Measurements from ENCODE around the gene SMAD4. TPM values are rescaled to one million over a fixed set of nuclear protein-coding genes. Genes with fewer than 3 reads are reported as not detected.

Gene SMAD4
- total and polyA plus RNA-seq, 2 experiments from 2014 or later: 64.4 to 116 TPM

DNA sequence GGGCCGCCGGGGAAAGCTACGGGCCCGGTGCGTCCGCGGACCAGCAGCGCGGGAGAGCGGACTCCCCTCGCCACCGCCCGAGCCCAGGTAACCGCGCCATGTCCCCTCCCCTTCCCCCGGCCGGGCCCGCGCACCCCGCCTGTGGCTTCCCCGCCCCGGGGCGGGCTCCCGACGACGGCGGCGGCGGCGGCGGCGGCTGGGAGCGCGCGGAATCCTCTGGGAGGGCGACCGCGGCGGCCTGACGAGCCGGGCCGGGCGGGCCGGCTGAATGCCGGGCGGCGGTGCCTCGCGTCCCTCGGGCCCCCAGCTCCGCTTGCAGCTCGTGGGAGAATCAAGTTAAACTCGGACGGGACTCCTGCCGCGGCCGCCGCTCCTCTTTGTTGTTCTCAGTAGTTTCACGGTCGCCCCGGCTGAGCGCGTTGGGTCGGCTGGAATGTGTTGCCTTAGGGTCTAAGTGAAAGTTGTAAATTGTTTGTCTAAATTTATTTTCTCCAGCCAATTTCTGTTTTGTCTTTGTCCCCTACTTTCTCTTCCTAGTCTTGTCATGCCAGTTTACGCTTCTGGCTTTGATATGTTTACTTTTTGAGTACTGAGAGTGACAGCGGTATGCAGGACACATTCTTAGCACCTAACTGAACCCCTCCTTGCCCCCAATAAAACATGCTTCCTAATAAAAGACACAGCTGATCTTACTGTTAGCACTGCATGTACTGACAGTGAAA, 685 bp downstream of the SMAD4 start:
- Histone ChIP-seq H3K9me3 (ENCODE audit: low read depth) (no peaks in the 10 kb centered on the region), H3K9me2 (replicated peaks; ENCODE audit: insufficient read depth) (no peaks in the 10 kb centered on the region), H3K79me2 (peaks cover 83% of the 10 kb centered on the region), H3K4me3 (peak overlapping the region; percentile 58), H3K27me3 (no peaks in the 10 kb centered on the region), H3K4me1 (ENCODE audit: insufficient read depth) (peaks cover 37% of the 10 kb centered on the region), H3K4me2 (peak overlapping the region; percentile 81), H3K36me3 (replicated peaks; ENCODE audit: insufficient read depth, low read depth) (no peaks in the 10 kb centered on the region), H2AFZ (no peak overlapping the region), H4K20me1 (ENCODE audit: insufficient read depth, poor library complexity, severe bottlenecking) (peaks cover 51% of the 10 kb centered on the region), H3K27ac (peak overlapping the region; percentile 97)
- WGBS (ENCODE audit: low lambda C conversion rate, missing lambda C conversion rate): under 1% methylated on average over 26 of the region's 66 CpGs
- TF ChIP-seq EZH2 (IDR thresholded peaks at IDR 0.05; ENCODE audit: borderline replicate concordance) (no peak), EZH2phosphoT487 (IDR thresholded peaks at IDR 0.05; ENCODE audit: low read depth, severe bottlenecking, unreplicated experiment) (no peak), CTCF (IDR thresholded peaks at IDR 0.05; ENCODE audit: poor library complexity) (no peak)
- DNase-seq (ENCODE audit: low spot score): peak; percentile 90

DNA sequence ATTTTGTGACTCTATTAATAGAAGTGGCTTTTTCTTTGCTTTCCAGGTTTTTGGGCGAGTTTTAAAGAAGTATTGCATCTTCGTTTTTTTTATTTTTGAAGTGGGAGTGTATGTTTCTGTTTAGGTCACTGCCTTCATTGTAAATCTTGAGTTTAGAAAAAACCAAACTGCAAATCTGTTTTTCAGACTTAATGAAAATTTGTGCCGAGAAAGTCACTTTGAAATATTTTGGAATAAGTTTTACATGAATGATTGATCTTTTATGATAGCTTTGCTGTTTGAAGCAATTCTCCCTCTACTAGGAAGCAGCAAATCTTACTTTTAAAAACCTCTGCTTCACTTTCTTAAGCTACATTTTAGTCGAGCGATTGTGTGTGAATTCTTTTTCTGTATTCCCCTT, 2.2 kb downstream of the SMAD4 start:
- H3K4me3 ChIP-seq: peak overlapping the region; percentile 58
- H4K20me1 ChIP-seq (ENCODE audit: insufficient read depth, poor library complexity, severe bottlenecking): peaks cover 66% of the 10 kb centered on the region

DNA sequence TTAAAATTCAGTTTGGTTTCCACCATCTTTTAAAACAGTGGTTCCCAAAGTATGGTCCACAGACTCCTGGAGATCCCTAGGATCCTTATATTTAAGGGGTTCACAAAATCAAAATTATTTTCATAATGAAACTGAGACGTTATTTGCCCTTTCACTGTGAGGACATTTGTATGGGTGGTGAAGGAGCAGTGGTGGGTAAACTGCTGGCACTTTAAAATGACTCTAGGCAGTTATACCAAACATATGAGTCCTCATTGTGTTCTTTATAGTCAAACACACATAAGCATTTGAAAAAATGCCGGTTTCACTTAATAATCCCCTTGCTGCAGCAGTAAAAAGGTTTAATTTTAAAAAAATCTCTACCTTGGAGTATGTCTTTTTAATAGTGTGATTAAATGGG, 7.2 kb downstream of the SMAD4 start:
- no peak overlapping the region for H3K27ac ChIP-seq
- H3K4me2 ChIP-seq: peak overlapping the region; percentile 4
- no peak for TF ChIP-seq CTCF (IDR thresholded peaks at IDR 0.05; ENCODE audit: poor library complexity)
- TF ChIP-seq EZH2phosphoT487 (IDR thresholded peaks at IDR 0.05; ENCODE audit: low read depth, severe bottlenecking, unreplicated experiment): no peak
- TF ChIP-seq EZH2 (IDR thresholded peaks at IDR 0.05; ENCODE audit: borderline replicate concordance): no peak
- H3K4me3 ChIP-seq: no peak overlapping the region
- no peak overlapping the region for H2AFZ ChIP-seq
- no peaks in the 10 kb centered on the region for H3K36me3 ChIP-seq (replicated peaks; ENCODE audit: insufficient read depth, low read depth)
- H4K20me1 ChIP-seq (ENCODE audit: insufficient read depth, poor library complexity, severe bottlenecking): peaks cover 99% of the 10 kb centered on the region
- no peak for DNase-seq (ENCODE audit: low spot score)
- peaks cover 100% of the 10 kb centered on the region for H3K79me2 ChIP-seq
- H3K9me2 ChIP-seq (replicated peaks; ENCODE audit: insufficient read depth): no peaks in the 10 kb centered on the region
- peaks cover 29% of the 10 kb centered on the region for H3K4me1 ChIP-seq (ENCODE audit: insufficient read depth)
- no peaks in the 10 kb centered on the region for H3K27me3 ChIP-seq
- 86% methylated on average over 2 of the region's 2 CpGs for WGBS (ENCODE audit: low lambda C conversion rate, missing lambda C conversion rate)
- no peaks in the 10 kb centered on the region for H3K9me3 ChIP-seq (ENCODE audit: low read depth)

More for the DNA sequence above, 2.2 kb downstream of the SMAD4 start:
- WGBS (ENCODE audit: low lambda C conversion rate, missing lambda C conversion rate): 38% methylated on average over 5 of the region's 5 CpGs
- no peak for DNase-seq (ENCODE audit: low spot score)
- H2AFZ ChIP-seq: no peak overlapping the region
- H3K36me3 ChIP-seq (replicated peaks; ENCODE audit: insufficient read depth, low read depth): no peaks in the 10 kb centered on the region
- no peak for TF ChIP-seq EZH2phosphoT487 (IDR thresholded peaks at IDR 0.05; ENCODE audit: low read depth, severe bottlenecking, unreplicated experiment)
- TF ChIP-seq CTCF (IDR thresholded peaks at IDR 0.05; ENCODE audit: poor library complexity): no peak
- TF ChIP-seq EZH2 (IDR thresholded peaks at IDR 0.05; ENCODE audit: borderline replicate concordance): no peak
- no peaks in the 10 kb centered on the region for H3K27me3 ChIP-seq
- peaks cover 87% of the 10 kb centered on the region for H3K79me2 ChIP-seq
- no peaks in the 10 kb centered on the region for H3K9me2 ChIP-seq (replicated peaks; ENCODE audit: insufficient read depth)
- H3K9me3 ChIP-seq (ENCODE audit: low read depth): no peaks in the 10 kb centered on the region
- peak overlapping the region; percentile 81 for H3K4me2 ChIP-seq
- peak overlapping the region; percentile 16 for H3K27ac ChIP-seq
- H3K4me1 ChIP-seq (ENCODE audit: insufficient read depth): peaks cover 40% of the 10 kb centered on the region

All from hepatocyte (in vitro differentiated cells).